CD1c-positive myeloid dendritic cell (primary cell): ENCODE data around the gene C12orf60.

Experiments
- DNase-seq: peaks from one replicate; pipeline ENCODE4 v3.0.0-alpha.2; 2016; ENCODE audit errors: extremely low spot score

Gene C12orf60

GRCh38 chr12:14873440-14874185 lies 70.1 kb downstream of the C12orf60 start:
- DNase-seq: peak; percentile 9
